WTC11 (cell line): ENCODE measurements around the gene EFHB. TPM values are rescaled to one million over a fixed set of nuclear protein-coding genes. Genes with fewer than 3 reads are reported as not detected.

Source experiments
- ATAC-seq: fragments of 200-7000 bp; cut with Tn5 transposase; 2 replicates; pipeline ENCODE4 v1.10.0; 2021; ENCODE audit warnings: mild to moderate bottlenecking, moderate library complexity
- CTCF ChIA-PET: fragments of 300-600 bp; sonication (Branson Sonifier 250); formaldehyde crosslinking; loops from one replicate; lab custom pipeline; 2021; ENCODE audit warnings: antibody characterized with exemption; lab: Charles Lee
- POLR2A ChIA-PET: fragments of 350-600 bp; sonication (Branson Sonifier 250); formaldehyde crosslinking; loops from one replicate; lab custom pipeline; 2021; ENCODE audit warnings: antibody characterized with exemption; lab: Charles Lee
- DNase-seq: peaks from one replicate; pipeline ENCODE4 v3.0.0; 2021; ENCODE audit warnings: low spot score
- H3K27ac Mint-ChIP-seq: 2 replicates; pipeline ENCODE4 v1.8.0; 2021; ENCODE audit warnings: mixed read lengths
- H3K27me3 Mint-ChIP-seq: 2 replicates; pipeline ENCODE4 v1.8.0; 2021; ENCODE audit warnings: low read depth, mild to moderate bottlenecking, moderate library complexity, mixed read lengths
- H3K36me3 Mint-ChIP-seq: 2 replicates; pipeline ENCODE4 v1.8.0; 2021; ENCODE audit warnings: mixed read lengths
- H3K4me1 Mint-ChIP-seq: 2 replicates; pipeline ENCODE4 v1.8.0; 2022; ENCODE audit warnings: mixed read lengths
- H3K4me3 Mint-ChIP-seq: 2 replicates; pipeline ENCODE4 v1.8.0; 2021; ENCODE audit warnings: mild to moderate bottlenecking, moderate library complexity, mixed read lengths
- H3K9me3 Mint-ChIP-seq: 2 replicates; pipeline ENCODE4 v1.8.0; 2021; ENCODE audit warnings: mixed read lengths
- AR ChIP-seq: fragments of 250-450 bp; sonication (Bioruptor Pico); IDR thresholded peaks from 2 replicates; pipeline ENCODE4 v1.9.0; 2021; ENCODE audit warnings: mild to moderate bottlenecking
- ATF1 ChIP-seq: sonication (generic); formaldehyde crosslinking; IDR thresholded peaks from 2 replicates; pipeline ENCODE4 v1.8.1; 2023; ENCODE audit warnings: mild to moderate bottlenecking, moderate library complexity, missing genetic modification reagents
- CDX4 ChIP-seq: fragments of 250-450 bp; sonication (Bioruptor Pico); IDR thresholded peaks from 2 replicates; pipeline ENCODE4 v1.9.0; 2021; ENCODE audit warnings: moderate library complexity, mild to moderate bottlenecking, inconsistent platforms, borderline replicate concordance
- E2F1 ChIP-seq: sonication (generic); formaldehyde crosslinking; IDR thresholded peaks from 2 replicates; pipeline ENCODE4 v1.8.0; 2022; ENCODE audit warnings: mild to moderate bottlenecking, missing genetic modification reagents
- ERG ChIP-seq: fragments of 250-450 bp; sonication (Bioruptor Pico); IDR thresholded peaks from 2 replicates; pipeline ENCODE4 v1.8.0; 2021; ENCODE audit warnings: mild to moderate bottlenecking
- ETV6 ChIP-seq: sonication (generic); formaldehyde crosslinking; IDR thresholded peaks from 2 replicates; pipeline ENCODE4 v1.8.1; 2022; ENCODE audit warnings: mild to moderate bottlenecking, missing genetic modification reagents
- KAT7 ChIP-seq: sonication (generic); formaldehyde crosslinking; IDR thresholded peaks from 2 replicates; pipeline ENCODE4 v1.8.1; 2023; ENCODE audit warnings: missing genetic modification reagents, mild to moderate bottlenecking, borderline replicate concordance
- MXD4 ChIP-seq: fragments of 250-450 bp; sonication (Bioruptor Pico); IDR thresholded peaks from 2 replicates; pipeline ENCODE4 v1.8.0; 2021; ENCODE audit warnings: mild to moderate bottlenecking, moderate library complexity, borderline replicate concordance
- NFE2L1 ChIP-seq: sonication (generic); formaldehyde crosslinking; IDR thresholded peaks from 2 replicates; pipeline ENCODE4 v1.8.1; 2023; ENCODE audit warnings: missing genetic modification reagents
- NR1H2 ChIP-seq: sonication (generic); formaldehyde crosslinking; IDR thresholded peaks from 2 replicates; pipeline ENCODE4 v1.9.0; 2021; ENCODE audit warnings: mild to moderate bottlenecking, moderate library complexity, missing genetic modification reagents
- PRDM15 ChIP-seq: sonication (generic); formaldehyde crosslinking; IDR thresholded peaks from 2 replicates; pipeline ENCODE4 v1.8.0; 2022; ENCODE audit warnings: missing genetic modification reagents
- PREB ChIP-seq: sonication (generic); formaldehyde crosslinking; IDR thresholded peaks from 2 replicates; pipeline ENCODE4 v1.8.1; 2022; ENCODE audit warnings: mild to moderate bottlenecking, missing genetic modification reagents, moderate library complexity, borderline replicate concordance
- SMAD4 ChIP-seq: sonication (generic); formaldehyde crosslinking; IDR thresholded peaks from 2 replicates; pipeline ENCODE4 v1.8.0; 2022; ENCODE audit warnings: mild to moderate bottlenecking, missing genetic modification reagents
- TCF7 ChIP-seq: sonication (generic); formaldehyde crosslinking; IDR thresholded peaks from 2 replicates; pipeline ENCODE4 v1.8.0; 2022; ENCODE audit warnings: mild to moderate bottlenecking, low read depth, missing genetic modification reagents, moderate library complexity
- ZBTB21 ChIP-seq: sonication (generic); formaldehyde crosslinking; IDR thresholded peaks from 2 replicates; pipeline ENCODE4 v1.8.1; 2023; ENCODE audit warnings: mild to moderate bottlenecking, missing genetic modification reagents, borderline replicate concordance
- ZNF219 ChIP-seq: sonication (generic); formaldehyde crosslinking; IDR thresholded peaks from 2 replicates; pipeline ENCODE4 v1.8.0; 2023; ENCODE audit warnings: missing genetic modification reagents, mild to moderate bottlenecking, borderline replicate concordance
- total RNA-seq: library from RNA; stranded (reverse); gene quantifications from 3 replicates; pipeline ENCODE4 v1.2.3, GENCODE V29; 2021

The EFHB gene
- total RNA-seq, 1 experiment from 2014 or later = 0.85 TPM

GRCh38 chr3:19938295-19938627 lies 4.2 kb upstream of the EFHB start:
- H3K4me1 Mint-ChIP-seq = peaks cover 17% of the 10 kb centered on the region
- H3K4me3 Mint-ChIP-seq = no peak overlapping the region
- ChIA-PET CTCF (no interaction called here), POLR2A (no interaction called here)
- no peak for ATAC-seq
- H3K27ac Mint-ChIP-seq = no peak overlapping the region
- 0 out of 2 replicates have a peak, but pooled peaks cover 2% of the 10 kb centered on the region for H3K36me3 Mint-ChIP-seq
- peaks cover 4% of the 10 kb centered on the region; the same call in 1 of the 2 replicates for H3K27me3 Mint-ChIP-seq
- DNase-seq = no peak
- no peak for TF ChIP-seq ETV6 (CRISPR knock-in tag)
- TF ChIP-seq CDX4 (CRISPR knock-in tag) = no peak
- TF ChIP-seq NFE2L1 (CRISPR knock-in tag) = no peak
- TF ChIP-seq PRDM15 (CRISPR knock-in tag) = no peak
- TF ChIP-seq MXD4 = no peak
- no peak for TF ChIP-seq ZNF219
- no peak for TF ChIP-seq E2F1 (CRISPR knock-in tag)
- TF ChIP-seq ZBTB21 = no peak
- H3K9me3 Mint-ChIP-seq = peaks cover 16% of the 10 kb centered on the region

- ChIA-PET POLR2A (no interaction called here), CTCF (no interaction called here)
- H3K27ac Mint-ChIP-seq = peak overlapping the region; percentile 36; the same call in 1 of the 2 replicates
- H3K4me1 Mint-ChIP-seq = peaks cover 17% of the 10 kb centered on the region
- ATAC-seq (no peak), DNase-seq (no peak)
- peaks cover 12% of the 10 kb centered on the region for H3K9me3 Mint-ChIP-seq
- H3K4me3 Mint-ChIP-seq = no peak overlapping the region
- H3K36me3 Mint-ChIP-seq = no peaks in the 10 kb centered on the region
- peaks cover 4% of the 10 kb centered on the region; the same call in 1 of the 2 replicates for H3K27me3 Mint-ChIP-seq
- TF ChIP-seq KAT7 (CRISPR knock-in tag) (no peak), NR1H2 (CRISPR knock-in tag) (no peak), ATF1 (CRISPR knock-in tag) (no peak), SMAD4 (CRISPR knock-in tag) (no peak), TCF7 (no peak), PREB (CRISPR knock-in tag) (no peak), ZBTB21 (no peak)
Observed at GRCh38 chr3:19937459-19938294, 3.7 kb upstream of the EFHB start.

- POLR2A ChIA-PET = no interaction called here
- DNase-seq = no peak
- Mint-ChIP-seq H3K27ac (no peak overlapping the region), H3K4me1 (peaks cover 17% of the 10 kb centered on the region), H3K4me3 (no peak overlapping the region), H3K27me3 (no peaks in the 10 kb centered on the region; the same call in 1 of the 2 replicates), H3K9me3 (no peaks in the 10 kb centered on the region), H3K36me3 (no peaks in the 10 kb centered on the region)
- ATAC-seq = no peak
- no peak for TF ChIP-seq AR (CRISPR knock-in tag)
- no peak for TF ChIP-seq ERG (CRISPR knock-in tag)
- CTCF ChIA-PET = no interaction called here
Observed at GRCh38 chr3:19932422-19932821, 1.6 kb downstream of the EFHB start.
